Endodermal cell (in vitro differentiated cells): ENCODE results near the gene TMEM114. TPM values are rescaled to one million over a fixed set of nuclear protein-coding genes. Genes with fewer than 3 reads are reported as not detected.

ENCODE experiments used
- DNase-seq: peaks from one replicate; pipeline ENCODE4 v3.0.0-alpha.2; 2017
- H3K27ac ChIP-seq: 2 replicates; pipeline ENCODE4 v1.5.1; 2013; ENCODE audit warnings: mild to moderate bottlenecking, low read depth, low read length, moderate library complexity
- H3K27me3 ChIP-seq: 2 replicates; pipeline ENCODE4 v1.6.1; 2013; ENCODE audit warnings: mild to moderate bottlenecking, low read length, moderate library complexity; ENCODE audit not compliant: insufficient read depth, control insufficient read depth, poor library complexity, severe bottlenecking
- H3K36me3 ChIP-seq: 2 replicates; pipeline ENCODE4 v1.7.0; 2013; ENCODE audit warnings: mild to moderate bottlenecking, low read length, moderate library complexity; ENCODE audit not compliant: control insufficient read depth, insufficient read depth
- H3K4me1 ChIP-seq: one replicate; pipeline ENCODE4 v1.7.0; 2013; ENCODE audit warnings: low read length; ENCODE audit not compliant: control insufficient read depth, insufficient read depth
- H3K4me3 ChIP-seq: 2 replicates; pipeline ENCODE4 v1.5.1; 2013; ENCODE audit warnings: mild to moderate bottlenecking, low read length, moderate library complexity
- H3K9ac ChIP-seq: 2 replicates; pipeline ENCODE4 v1.6.1; 2013; ENCODE audit warnings: mild to moderate bottlenecking, low read length, moderate library complexity; ENCODE audit not compliant: poor library complexity, severe bottlenecking; ENCODE audit errors: extremely low read depth
- H3K9me3 ChIP-seq: 2 replicates; pipeline ENCODE4 v1.6.1; 2013; ENCODE audit warnings: mild to moderate bottlenecking, low read length, moderate library complexity; ENCODE audit not compliant: control insufficient read depth
- H3K27ac Mint-ChIP-seq: 2 replicates; pipeline ENCODE4 v1.8.0; 2020; ENCODE audit warnings: mixed read lengths
- H3K27me3 Mint-ChIP-seq: 2 replicates; pipeline ENCODE4 v1.8.0; 2021; ENCODE audit warnings: mild to moderate bottlenecking, mixed read lengths; ENCODE audit not compliant: insufficient read depth
- H3K36me3 Mint-ChIP-seq: 2 replicates; pipeline ENCODE4 v1.8.0; 2020; ENCODE audit warnings: low read depth, mixed read lengths
- H3K4me1 Mint-ChIP-seq: 2 replicates; pipeline ENCODE4 v1.8.0; 2020; ENCODE audit warnings: mixed read lengths
- H3K4me3 Mint-ChIP-seq: 2 replicates; pipeline ENCODE4 v1.8.0; 2020; ENCODE audit warnings: mild to moderate bottlenecking, moderate library complexity, mixed read lengths
- H3K9me3 Mint-ChIP-seq: 2 replicates; pipeline ENCODE4 v1.8.0; 2020; ENCODE audit warnings: mild to moderate bottlenecking, mixed read lengths
- CTCF ChIP-seq: fragments of 200-600 bp; sonication (generic); conservative IDR thresholded peaks from 2 replicates; pipeline ENCODE4 v1.5.0; 2021; ENCODE audit warnings: antibody characterized with exemption, mild to moderate bottlenecking
- WGBS, 2 experiments: methylation state at CpG; one replicate each; pipeline versions ENCODE4 v1.1.5 to v1.1.7; 2013; ENCODE audit warnings: missing lambda C conversion rate in 2 of 2, mixed read lengths in 1 of 2; ENCODE audit not compliant: insufficient coverage in 1 of 2, insufficient read length in 1 of 2; 5-methylcytosine and 5-hydroxymethylcytosine counted together
- total RNA-seq, 2 donors: library from RNA; stranded (reverse); fragmentation: NEBNext Ultra II Directional in 1 of 2; extraction: Animal tissue kit (Norgen Biotek cat#: 25700) in 1 of 2; gene quantifications; 2 replicates in 1 of 2; 3 replicates in 1 of 2; pipeline ENCODE4 v1.2.1, GENCODE V29; 2021

TMEM114 gene
- total RNA-seq, 2 donors from 2014 or later: 0.40 TPM; not detected in 1

- no peak for TF ChIP-seq CTCF
- Mint-ChIP-seq H3K4me3 (no peak overlapping the region), H3K27ac (no peak overlapping the region), H3K27me3 (peaks cover 27% of the 10 kb centered on the region), H3K9me3 (no peaks in the 10 kb centered on the region), H3K36me3 (no peaks in the 10 kb centered on the region), H3K4me1 (peaks cover 11% of the 10 kb centered on the region)
- no peaks in the 10 kb centered on the region for H3K36me3 ChIP-seq
- WGBS, 2 experiments: 88 to 94% methylated on average over 2 to 5 of the region's 5 CpGs
- H3K9me3 ChIP-seq: no peaks in the 10 kb centered on the region
- no peaks in the 10 kb centered on the region for H3K27me3 ChIP-seq
- H3K9ac ChIP-seq: no peak overlapping the region
- H3K4me1 ChIP-seq: no peaks in the 10 kb centered on the region
- H3K27ac ChIP-seq: no peak overlapping the region
- DNase-seq: no peak
- no peak overlapping the region for H3K4me3 ChIP-seq
These were observed 61.8 kb downstream of the TMEM114 start for GRCh38 chr16:8528471-8528870.

DNA sequence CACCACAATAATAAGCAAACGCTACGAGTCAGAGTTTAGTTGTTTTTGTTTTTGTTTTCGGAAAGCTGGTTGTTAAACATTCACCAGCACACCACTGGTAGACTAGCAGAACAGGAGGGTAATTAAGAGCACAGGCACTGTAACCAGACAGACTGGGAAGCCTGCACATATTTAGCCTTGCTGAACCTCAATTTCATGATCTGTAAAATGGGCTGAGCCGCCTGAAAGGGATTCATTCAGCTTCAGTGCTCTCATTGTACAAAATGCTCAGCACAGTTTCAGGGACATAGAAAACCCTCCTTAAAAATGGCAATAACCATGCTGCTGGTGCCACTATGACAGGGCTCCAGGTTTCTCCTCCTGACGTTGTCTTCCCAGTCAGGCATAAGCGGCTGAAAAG is 66.4 kb downstream of the TMEM114 start:
- no peak overlapping the region for H3K4me3 Mint-ChIP-seq
- peaks cover 15% of the 10 kb centered on the region for H3K4me1 Mint-ChIP-seq
- no peak overlapping the region for H3K27ac ChIP-seq
- H3K9ac ChIP-seq: no peak overlapping the region
- H3K4me1 ChIP-seq: no peaks in the 10 kb centered on the region
- H3K36me3 ChIP-seq: no peaks in the 10 kb centered on the region
- no peaks in the 10 kb centered on the region for H3K36me3 Mint-ChIP-seq
- H3K27me3 Mint-ChIP-seq: peaks cover 41% of the 10 kb centered on the region
- TF ChIP-seq CTCF: no peak
- H3K4me3 ChIP-seq: no peak overlapping the region
- no peak overlapping the region for H3K27ac Mint-ChIP-seq
- WGBS, 2 experiments: 79 to 92% methylated on average over 4 to 6 of the region's 6 CpGs
- DNase-seq: no peak
- H3K9me3 ChIP-seq: no peaks in the 10 kb centered on the region
- no peaks in the 10 kb centered on the region for H3K27me3 ChIP-seq
- no peaks in the 10 kb centered on the region for H3K9me3 Mint-ChIP-seq

DNA sequence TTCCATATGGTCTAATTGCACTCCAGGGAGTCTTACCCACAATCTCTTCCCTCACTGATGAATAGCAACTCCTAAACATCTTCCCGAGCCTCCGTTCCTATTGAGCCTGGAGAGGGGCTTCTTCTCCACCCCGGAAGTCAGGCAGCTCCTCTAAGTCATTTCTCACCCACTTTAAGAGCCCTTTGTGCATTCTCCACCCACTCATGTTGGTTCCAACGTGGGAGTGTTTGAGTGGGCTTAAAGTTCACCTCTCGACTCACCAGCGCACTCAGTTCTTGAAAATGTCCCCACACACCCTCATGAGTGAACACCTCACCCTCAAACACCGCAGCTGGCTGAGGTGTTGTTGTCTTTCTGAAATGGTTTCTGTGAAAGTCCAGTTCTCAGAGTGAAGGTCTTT is 67.6 kb downstream of the TMEM114 start:
- Histone ChIP-seq H3K27ac (no peak overlapping the region), H3K27me3 (no peaks in the 10 kb centered on the region), H3K9me3 (no peaks in the 10 kb centered on the region), H3K4me1 (peaks cover 2% of the 10 kb centered on the region), H3K4me3 (no peak overlapping the region), H3K36me3 (no peaks in the 10 kb centered on the region), H3K9ac (no peak overlapping the region)
- 85 to 90% methylated on average over 4 to 7 of the region's 7 CpGs for WGBS, 2 experiments
- Mint-ChIP-seq H3K27ac (no peak overlapping the region), H3K4me3 (no peak overlapping the region), H3K36me3 (no peaks in the 10 kb centered on the region), H3K27me3 (peaks cover 47% of the 10 kb centered on the region), H3K9me3 (no peaks in the 10 kb centered on the region), H3K4me1 (peaks cover 9% of the 10 kb centered on the region)
- no peak for TF ChIP-seq CTCF
- no peak for DNase-seq
